ENCODE data around the gene PDE4D. TPM values are rescaled to one million over a fixed set of nuclear protein-coding genes. Genes with fewer than 3 reads are reported as not detected.

Gene PDE4D
- total and polyA plus RNA-seq, 4 donors, result 12.8 to 167 (median 44.5) TPM

GRCh38 chr5:59497207-59497606, 396.3 kb downstream of the PDE4D start:
- no peak for TF ChIP-seq CTCF (IDR thresholded peaks at IDR 0.05; ENCODE audit: control extremely low read depth, extremely low read depth)
- no peak overlapping the region for H3K4me3 ChIP-seq
- H3K27me3 ChIP-seq (ENCODE audit: control insufficient read depth in 3 of 3, insufficient read depth in 3 of 3, low read length in 2 of 3), result no peaks in the 10 kb centered on the region
- no peak for ATAC-seq (ENCODE audit: insufficient read depth, low FRiP score)
- WGBS, 2 donors, result 92 to 100% methylated on average over 1 of the region's 1 CpG
- no peaks in the 10 kb centered on the region for H3K4me1 ChIP-seq (ENCODE audit: control insufficient read depth in 5 of 5, insufficient read depth in 5 of 5, low read length in 5 of 5)
- no peak for DNase-seq
- H3K9me3 ChIP-seq (ENCODE audit: control insufficient read depth in 4 of 4, insufficient read depth in 3 of 4, low read length in 3 of 4), result no peaks in the 10 kb centered on the region
- H3K36me3 ChIP-seq (ENCODE audit: control insufficient read depth in 4 of 4, insufficient read depth in 4 of 4, low read length in 4 of 4), result no peaks in the 10 kb centered on the region
- H3K9ac ChIP-seq (ENCODE audit: insufficient read depth in 1 of 2, low read length in 2 of 2), result no peak overlapping the region
- H3K27ac ChIP-seq (ENCODE audit: low read depth in 1 of 2, low read length in 1 of 2), result no peak overlapping the region

- WGBS, 2 donors, result 92 to 94% methylated on average over 17 of the region's 17 CpGs
- Histone ChIP-seq H3K4me3 (no peak overlapping the region), H3K27me3 (ENCODE audit: control insufficient read depth in 3 of 3, insufficient read depth in 3 of 3, low read length in 2 of 3) (no peaks in the 10 kb centered on the region), H3K9me3 (ENCODE audit: control insufficient read depth in 4 of 4, insufficient read depth in 3 of 4, low read length in 3 of 4) (no peaks in the 10 kb centered on the region), H3K27ac (ENCODE audit: low read depth in 1 of 2, low read length in 1 of 2) (no peak overlapping the region), H3K9ac (ENCODE audit: insufficient read depth in 1 of 2, low read length in 2 of 2) (no peak overlapping the region), H3K36me3 (ENCODE audit: control insufficient read depth in 4 of 4, insufficient read depth in 4 of 4, low read length in 4 of 4) (no peaks in the 10 kb centered on the region), H3K4me1 (ENCODE audit: control insufficient read depth in 5 of 5, insufficient read depth in 5 of 5, low read length in 5 of 5) (no peaks in the 10 kb centered on the region)
- TF ChIP-seq CTCF (IDR thresholded peaks at IDR 0.05; ENCODE audit: control extremely low read depth, extremely low read depth), result no peak
- DNase-seq (no peak), ATAC-seq (ENCODE audit: insufficient read depth, low FRiP score) (no peak)
Observed at GRCh38 chr5:59496524-59497134, 396.9 kb downstream of the PDE4D start.

GRCh38 chr5:59491945-59492344, 401.6 kb downstream of the PDE4D start:
- DNase-seq (no peak), ATAC-seq (ENCODE audit: insufficient read depth, low FRiP score) (no peak)
- no peak overlapping the region for H3K27ac ChIP-seq (ENCODE audit: low read depth in 1 of 2, low read length in 1 of 2)
- H3K9ac ChIP-seq (ENCODE audit: insufficient read depth in 1 of 2, low read length in 2 of 2), result no peak overlapping the region
- no peaks in the 10 kb centered on the region for H3K36me3 ChIP-seq (ENCODE audit: control insufficient read depth in 4 of 4, insufficient read depth in 4 of 4, low read length in 4 of 4)
- no peaks in the 10 kb centered on the region for H3K9me3 ChIP-seq (ENCODE audit: control insufficient read depth in 4 of 4, insufficient read depth in 3 of 4, low read length in 3 of 4)
- peaks cover 0 to 17% (median 7%) of the 10 kb centered on the region in 5 donors for H3K4me1 ChIP-seq (ENCODE audit: control insufficient read depth in 5 of 5, insufficient read depth in 5 of 5, low read length in 5 of 5)
- H3K27me3 ChIP-seq (ENCODE audit: control insufficient read depth in 3 of 3, insufficient read depth in 3 of 3, low read length in 2 of 3), result no peaks in the 10 kb centered on the region
- no peak for TF ChIP-seq CTCF (IDR thresholded peaks at IDR 0.05; ENCODE audit: control extremely low read depth, extremely low read depth)
- WGBS, 2 donors, result 72 to 90% methylated on average over 1 of the region's 1 CpG
- no peak overlapping the region for H3K4me3 ChIP-seq

GRCh38 chr5:59489551-59489950, 404.0 kb downstream of the PDE4D start:
- Histone ChIP-seq H3K27ac (ENCODE audit: low read depth in 1 of 2, low read length in 1 of 2) (no peak overlapping the region), H3K27me3 (ENCODE audit: control insufficient read depth in 3 of 3, insufficient read depth in 3 of 3, low read length in 2 of 3) (no peaks in the 10 kb centered on the region), H3K9ac (ENCODE audit: insufficient read depth in 1 of 2, low read length in 2 of 2) (no peak overlapping the region), H3K4me3 (no peak overlapping the region), H3K36me3 (ENCODE audit: control insufficient read depth in 4 of 4, insufficient read depth in 4 of 4, low read length in 4 of 4) (no peaks in the 10 kb centered on the region), H3K4me1 (ENCODE audit: control insufficient read depth in 5 of 5, insufficient read depth in 5 of 5, low read length in 5 of 5) (peaks cover 0 to 27% (median 7%) of the 10 kb centered on the region in 5 donors), H3K9me3 (ENCODE audit: control insufficient read depth in 4 of 4, insufficient read depth in 3 of 4, low read length in 3 of 4) (no peaks in the 10 kb centered on the region)
- ATAC-seq (ENCODE audit: insufficient read depth, low FRiP score) (no peak), DNase-seq (no peak)
- no peak for TF ChIP-seq CTCF (IDR thresholded peaks at IDR 0.05; ENCODE audit: control extremely low read depth, extremely low read depth)
- WGBS, 2 donors, result 92 to 93% methylated on average over 1 of the region's 1 CpG

Data from lung (tissue), 12 donors.